HEK293T (cell line): ENCODE results near the gene ASIP.
"Not testable (repeated sequence)": the region's sequence is repeated elsewhere in the genome, so short reads cannot be mapped to it uniquely, and the experiment has no call there.

Experiments used
- CTCF ChIA-PET: fragments of 350-600 bp; formaldehyde crosslinking; extraction: SDS; loops from one replicate; lab custom pipeline; 2021; ENCODE audit warnings: antibody characterized with exemption, inconsistent platforms; lab: Yijun Ruan, JAX
- POLR2A ChIA-PET: fragments of 350-600 bp; formaldehyde crosslinking; extraction: SDS; loops from one replicate; lab custom pipeline; 2020; ENCODE audit warnings: antibody characterized with exemption, inconsistent platforms; lab: Yijun Ruan, JAX
- DNase-seq: peaks from one replicate; pipeline ENCODE4 v3.0.0; 2012; ENCODE audit warnings: mixed read lengths; ENCODE audit errors: extremely low spot score
- ARNT ChIP-seq: fragments of 450-650 bp; IDR thresholded peaks from 2 replicates; pipeline ENCODE4 v1.6.1; 2017; ENCODE audit warnings: mild to moderate bottlenecking
- BHLHE40 ChIP-seq: fragments of 450-650 bp; IDR thresholded peaks from 2 replicates; pipeline ENCODE4 v1.6.1; 2016; ENCODE audit warnings: mild to moderate bottlenecking, moderate library complexity, borderline replicate concordance
- CTBP1 ChIP-seq: fragments of 450-650 bp; IDR thresholded peaks from 2 replicates; pipeline ENCODE4 v1.6.1; 2016; ENCODE audit warnings: borderline replicate concordance
- ELF4 ChIP-seq: fragments of 450-650 bp; IDR thresholded peaks from 2 replicates; pipeline ENCODE4 v1.6.1; 2017; ENCODE audit warnings: antibody characterized with exemption
- FOXA1 ChIP-seq: fragments of 450-650 bp; IDR thresholded peaks from 2 replicates; pipeline ENCODE4 v1.6.1; 2016; ENCODE audit warnings: mild to moderate bottlenecking
- FOXK2 ChIP-seq: fragments of 450-650 bp; IDR thresholded peaks from 2 replicates; pipeline ENCODE4 v1.6.1; 2016; ENCODE audit warnings: mild to moderate bottlenecking
- FOXM1 ChIP-seq: fragments of 450-650 bp; IDR thresholded peaks from 2 replicates; pipeline ENCODE4 v1.6.1; 2017; ENCODE audit warnings: mild to moderate bottlenecking, borderline replicate concordance
- HDGF ChIP-seq: fragments of 450-650 bp; IDR thresholded peaks from 2 replicates; pipeline ENCODE4 v1.6.1; 2017; ENCODE audit warnings: antibody characterized with exemption, borderline replicate concordance
- L3MBTL2 ChIP-seq: fragments of 450-650 bp; conservative IDR thresholded peaks from 2 replicates; pipeline ENCODE4 v1.6.1; 2016; ENCODE audit warnings: mild to moderate bottlenecking
- LEF1 ChIP-seq: fragments of 450-650 bp; IDR thresholded peaks from 2 replicates; pipeline ENCODE4 v1.6.1; 2017; ENCODE audit warnings: mild to moderate bottlenecking, borderline replicate concordance
- NFRKB ChIP-seq: fragments of 450-650 bp; IDR thresholded peaks from 2 replicates; pipeline ENCODE4 v1.6.1; 2016; ENCODE audit warnings: mild to moderate bottlenecking, moderate library complexity
- SP1 ChIP-seq: fragments of 450-650 bp; IDR thresholded peaks from 2 replicates; pipeline ENCODE4 v1.6.1; 2017
- SUZ12 ChIP-seq: fragments of 450-650 bp; IDR thresholded peaks from 2 replicates; pipeline ENCODE4 v1.6.1; 2016; ENCODE audit warnings: mild to moderate bottlenecking
- TARDBP ChIP-seq: fragments of 450-650 bp; IDR thresholded peaks from 2 replicates; pipeline ENCODE4 v1.6.1; 2016
- ZNF384 ChIP-seq: fragments of 450-650 bp; IDR thresholded peaks from 2 replicates; pipeline ENCODE4 v1.6.1; 2016
- TF ChIP-seq, protein P1 (sequence below): fragments of 450-650 bp; IDR thresholded peaks from 2 replicates; pipeline ENCODE4 v1.6.1; 2016

Gene ASIP

DNA sequence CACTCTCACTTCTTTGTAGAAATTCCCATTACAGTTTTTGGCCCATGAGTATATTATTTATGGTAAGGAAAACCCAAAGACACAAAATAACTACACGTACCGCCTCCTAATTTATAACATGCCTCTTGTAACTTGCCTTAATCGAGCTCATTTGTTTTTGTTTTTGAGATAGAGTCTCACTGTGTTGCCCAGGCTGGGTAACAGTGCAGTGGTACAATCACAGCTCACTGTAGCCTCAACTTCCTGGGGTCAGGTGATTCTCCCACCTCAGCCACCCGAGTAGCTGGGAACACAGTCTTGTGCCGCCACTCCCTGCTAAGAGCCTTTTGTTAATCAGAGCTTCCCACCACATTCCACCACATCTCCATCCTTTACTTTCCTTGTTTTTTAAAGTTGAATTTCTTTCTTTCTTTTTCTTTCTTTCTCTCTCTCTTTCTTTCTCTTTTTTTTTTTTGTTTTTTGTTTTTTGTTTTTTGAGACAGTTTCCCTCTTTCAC lies 15.5 kb downstream of the ASIP start:
- CTCF ChIA-PET = interaction anchor here (0.6 to 1.4 kb wide), 4 partner anchors 10 to 326 kb away, joined by 3 to 6 read pairs (median 3); no protein-coding TSS in a partner anchor

GRCh38 chr20:34260208-34260942 lies 19.2 kb downstream of the ASIP start:
- TF ChIP-seq NFRKB (no peak), BHLHE40 (no peak), FOXM1 (no peak), ELF4 (no peak), HDGF (no peak), SUZ12 (no peak), ARNT (no peak), TARDBP (no peak), LEF1 (no peak)
- no peak for DNase-seq
- POLR2A ChIA-PET = interaction anchor here (0.7 to 0.9 kb wide), 2 partner anchors 41 to 42 kb away, joined by 3 read pairs; partner anchors contain the start of gene AHCY
- CTCF ChIA-PET = interaction anchor here (0.6 kb wide), 1 partner anchor 96 kb away, joined by 4 read pairs; no protein-coding TSS in a partner anchor

More for the DNA sequence above, 15.5 kb downstream of the ASIP start:
- DNase-seq = no peak
- TF ChIP-seq TARDBP (no peak), LEF1 (no peak), BHLHE40 (no peak), CTBP1 (no peak), SP1 (no peak), ZNF384 (no peak), ELF4 (no peak), FOXK2 (no peak), SUZ12 (no peak), L3MBTL2 (no peak), ARNT (no peak), NFRKB (no peak), FOXA1 (no peak), FOXM1 (no peak), HDGF (no peak)
- TF ChIP-seq, protein P1, sequence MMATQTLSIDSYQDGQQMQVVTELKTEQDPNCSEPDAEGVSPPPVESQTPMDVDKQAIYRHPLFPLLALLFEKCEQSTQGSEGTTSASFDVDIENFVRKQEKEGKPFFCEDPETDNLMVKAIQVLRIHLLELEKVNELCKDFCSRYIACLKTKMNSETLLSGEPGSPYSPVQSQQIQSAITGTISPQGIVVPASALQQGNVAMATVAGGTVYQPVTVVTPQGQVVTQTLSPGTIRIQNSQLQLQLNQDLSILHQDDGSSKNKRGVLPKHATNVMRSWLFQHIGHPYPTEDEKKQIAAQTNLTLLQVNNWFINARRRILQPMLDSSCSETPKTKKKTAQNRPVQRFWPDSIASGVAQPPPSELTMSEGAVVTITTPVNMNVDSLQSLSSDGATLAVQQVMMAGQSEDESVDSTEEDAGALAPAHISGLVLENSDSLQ = no peak
- POLR2A ChIA-PET = no interaction called here

GRCh38 chr20:34262488-34263288 lies 21.5 kb downstream of the ASIP start:
- TF ChIP-seq LEF1 (no peak), FOXM1 (no peak), NFRKB (no peak), L3MBTL2 (no peak), ELF4 (no peak), TARDBP (no peak), BHLHE40 (no peak), SUZ12 (no peak)
- TF ChIP-seq, protein P1 = no peak
- no peak for DNase-seq
- POLR2A ChIA-PET = no interaction called here
- CTCF ChIA-PET = no interaction called here

- DNase-seq, CTCF ChIA-PET, POLR2A ChIA-PET: not testable (repeated sequence)
These were observed 22.2 kb downstream of the ASIP start for GRCh38 chr20:34263468-34263867.

GRCh38 chr20:34264141-34264540 lies 22.9 kb downstream of the ASIP start:
- no peak for DNase-seq
- ChIA-PET POLR2A (no interaction called here), CTCF (no interaction called here)
- TF ChIP-seq CTBP1 = no peak
- TF ChIP-seq BHLHE40 = no peak
- TF ChIP-seq ZNF384 = no peak
- TF ChIP-seq HDGF = no peak
- TF ChIP-seq NFRKB = no peak
- TF ChIP-seq FOXM1 = no peak
- TF ChIP-seq SUZ12 = no peak
- no peak for TF ChIP-seq ARNT

GRCh38 chr20:34268145-34268544 lies 26.9 kb downstream of the ASIP start:
- CTCF ChIA-PET = no interaction called here
- POLR2A ChIA-PET = no interaction called here
- DNase-seq = no peak
- no peak for TF ChIP-seq SP1
- TF ChIP-seq, protein P1 = no peak
- no peak for TF ChIP-seq FOXM1
- TF ChIP-seq ZNF384 = no peak
- TF ChIP-seq LEF1 = no peak
- TF ChIP-seq HDGF = no peak
